HG02884 (cell line): ENCODE results near the gene ABCB10.
"Not testable (repeated sequence)": the region's sequence is repeated elsewhere in the genome, so short reads cannot be mapped to it uniquely, and the experiment has no call there.

Source experiments
- ATAC-seq: cut with Tn5 transposase; IDR thresholded peaks from one replicate; pipeline ENCODE4 v1.9.1; 2021; ENCODE audit warnings: mild to moderate bottlenecking, moderate library complexity; ENCODE audit not compliant: unreplicated experiment

ABCB10 gene

DNA sequence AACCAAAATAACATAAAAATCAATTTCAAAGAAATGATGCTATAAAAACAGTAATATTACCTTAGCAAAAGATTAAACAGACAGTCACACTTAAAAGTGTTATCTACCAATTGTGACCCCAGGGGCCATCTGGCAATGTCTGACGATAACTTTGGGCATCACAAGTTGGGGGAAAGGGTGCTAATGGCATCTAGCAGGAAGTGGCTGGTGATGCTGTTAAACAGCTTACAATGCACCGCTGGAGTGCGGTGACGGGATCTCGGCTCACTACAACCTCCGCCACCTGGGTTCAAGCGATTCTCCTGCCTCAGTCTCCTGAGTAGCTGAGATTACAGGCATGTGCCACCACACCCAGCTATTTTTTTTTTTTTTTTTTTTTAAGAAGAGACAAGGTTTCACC is 78.0 kb downstream of the ABCB10 start:
- no peak for ATAC-seq

DNA sequence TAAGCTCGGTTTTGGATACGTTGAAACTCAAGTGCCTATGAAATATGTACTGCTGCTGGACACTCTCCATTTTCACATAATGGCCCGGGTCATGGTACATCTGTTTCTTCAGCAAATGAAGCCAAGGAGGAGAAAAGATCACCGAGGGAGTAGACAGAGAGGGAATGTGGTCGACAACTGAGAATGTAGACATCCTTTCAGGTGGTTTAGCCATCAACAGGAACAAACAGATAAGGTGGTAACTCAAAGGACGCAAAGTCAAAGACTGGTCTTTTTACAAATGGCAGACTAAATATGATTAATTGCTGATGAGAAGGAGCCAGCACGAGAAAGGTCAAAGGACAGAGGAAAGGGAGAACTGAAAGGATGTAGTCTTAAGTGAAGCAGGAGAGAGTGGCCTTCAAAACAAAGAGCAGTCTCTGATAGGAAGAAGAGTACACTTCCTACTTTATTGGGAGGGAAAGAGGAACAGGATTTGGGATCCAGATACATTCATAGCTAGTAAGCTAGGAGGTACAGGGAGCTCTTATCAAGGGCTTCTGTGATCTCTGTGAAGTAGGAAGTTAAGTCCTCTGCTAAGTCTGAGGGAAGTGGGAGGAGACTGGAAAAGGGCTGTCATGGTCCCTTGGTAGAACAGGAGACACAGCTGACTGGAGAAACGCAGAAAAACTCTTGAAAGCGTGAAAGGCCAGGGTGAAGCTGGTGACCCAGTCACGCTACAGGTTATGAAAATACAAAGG is 78.7 kb downstream of the ABCB10 start:
- ATAC-seq = peak; percentile 52

DNA sequence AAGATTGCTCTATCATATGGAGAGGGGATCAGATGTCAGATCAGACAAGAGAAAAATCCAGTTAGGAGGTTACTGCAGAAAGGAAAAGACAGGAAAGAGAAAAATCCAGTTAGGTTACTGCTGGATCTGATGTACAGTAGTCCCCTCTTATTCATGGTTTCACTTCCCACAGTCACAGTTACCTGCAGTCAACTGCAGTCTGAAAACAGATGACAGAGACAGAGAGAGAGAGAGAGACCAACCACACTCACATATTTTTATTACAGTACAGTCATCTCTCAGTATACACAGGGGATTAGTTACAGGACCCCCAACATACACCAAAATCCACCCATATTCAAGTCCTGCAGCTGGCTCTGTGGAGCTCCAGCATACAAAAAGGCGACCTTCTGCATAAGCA is 79.7 kb downstream of the ABCB10 start:
- ATAC-seq = peak; percentile 85

DNA sequence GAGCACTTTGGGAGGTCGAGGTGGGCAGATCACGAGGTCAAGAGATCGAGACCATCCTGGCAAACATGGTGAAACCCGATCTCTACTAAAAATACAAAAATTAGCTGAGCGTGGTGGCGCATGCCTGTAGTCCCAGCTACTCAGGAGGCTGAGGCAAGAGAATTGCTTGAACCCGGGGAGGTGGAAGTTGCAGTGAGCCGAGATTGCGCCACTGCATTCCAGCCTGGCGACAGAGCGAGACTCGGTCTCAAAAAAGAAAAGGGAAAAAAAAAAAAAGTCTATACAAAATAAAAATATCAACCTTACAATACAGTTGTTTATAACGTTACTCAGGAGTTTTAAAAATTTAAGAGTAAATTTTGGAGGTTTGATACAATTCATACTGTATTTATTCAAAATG is 82.6 kb downstream of the ABCB10 start:
- ATAC-seq = not testable (repeated sequence)

DNA sequence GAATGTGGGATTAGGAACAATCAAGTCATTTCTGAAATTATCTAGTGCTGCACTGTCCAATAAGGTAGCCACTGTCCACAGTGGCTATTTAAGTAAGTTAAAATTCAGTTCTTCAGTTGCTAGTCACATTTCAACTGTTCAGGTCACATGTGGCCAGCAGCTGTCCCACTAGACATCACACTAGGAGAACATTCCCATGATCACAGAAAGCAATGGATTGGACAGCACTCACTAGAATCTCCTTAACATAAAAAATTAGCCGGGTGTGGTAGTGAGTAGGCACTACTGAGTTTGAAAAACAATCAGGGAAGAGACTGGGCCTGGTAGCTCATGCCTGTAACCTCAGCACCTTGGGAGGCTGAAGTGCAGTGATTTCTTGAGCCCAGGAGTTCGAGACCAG is 84.0 kb downstream of the ABCB10 start:
- no peak for ATAC-seq

DNA sequence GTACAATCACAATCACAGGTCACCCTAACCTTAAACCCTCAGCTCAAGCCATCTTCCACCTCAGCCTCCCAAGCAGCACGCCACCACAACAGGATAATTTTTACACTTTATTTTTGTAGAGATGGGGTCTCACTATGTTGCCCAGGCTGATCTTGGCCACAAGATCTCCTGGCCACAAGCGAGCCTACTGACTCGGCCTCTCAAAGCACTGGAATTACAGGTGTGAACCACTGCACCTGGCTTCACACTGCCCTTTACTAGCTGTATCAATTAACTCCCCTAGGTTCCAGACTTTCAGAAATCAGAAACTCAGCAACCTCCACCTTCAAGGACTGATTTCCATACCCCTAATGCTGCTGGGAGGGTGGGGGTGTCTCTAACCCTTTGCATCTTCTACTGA is 87.3 kb downstream of the ABCB10 start:
- ATAC-seq = no peak

DNA sequence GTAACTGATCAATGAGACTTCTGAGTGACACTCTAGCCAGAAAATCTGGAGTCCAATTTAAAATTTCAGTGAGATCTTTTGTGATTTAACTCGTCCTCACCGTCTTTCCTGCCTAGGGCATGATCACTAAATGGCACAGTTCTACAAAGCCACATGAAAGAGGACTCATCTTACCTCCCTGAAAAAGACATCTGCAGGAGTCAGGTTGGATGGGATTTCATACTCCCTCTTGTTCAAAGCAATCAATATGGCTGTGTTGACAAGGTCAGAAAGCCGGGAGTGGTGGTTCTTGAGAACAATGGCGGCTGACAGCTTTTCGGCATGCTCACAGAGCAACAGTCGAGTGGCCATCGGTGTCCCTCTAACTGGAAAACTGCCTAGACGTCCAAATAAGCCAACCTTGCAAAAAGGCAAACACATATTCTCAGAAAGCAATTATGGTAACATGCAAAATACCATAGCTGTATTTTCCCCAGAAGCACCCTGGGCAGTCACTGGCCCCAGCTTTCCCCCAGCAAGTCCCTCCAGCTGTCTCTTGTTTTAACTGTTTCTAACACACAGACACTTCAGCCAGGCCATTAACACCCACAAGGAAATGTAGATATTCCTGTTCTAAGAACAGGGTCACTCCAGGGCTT is 88.0 kb downstream of the ABCB10 start:
- ATAC-seq = no peak

DNA sequence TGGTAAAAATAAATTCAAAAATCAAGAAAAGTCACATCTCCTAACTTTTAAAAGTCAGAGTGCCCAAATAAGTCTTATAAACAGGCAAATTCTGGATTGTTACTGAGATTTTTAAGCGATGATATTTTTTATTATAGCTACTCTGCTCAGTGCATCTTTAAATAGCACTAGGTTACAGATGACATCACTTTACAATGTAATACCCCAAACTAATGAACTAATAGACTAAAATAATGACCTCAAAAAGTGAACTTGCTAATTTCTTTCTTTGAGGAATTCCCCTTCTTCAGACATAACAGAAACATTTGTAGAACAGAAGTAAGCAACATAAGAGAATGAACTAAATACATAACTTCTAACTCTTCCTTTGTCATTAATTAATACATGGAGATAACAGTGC is 91.6 kb downstream of the ABCB10 start:
- ATAC-seq = no peak
